Cardiac atrium fibroblast (primary cell): Measurements from ENCODE around the gene AGBL3. TPM values are rescaled to one million over a fixed set of nuclear protein-coding genes. Genes with fewer than 3 reads are reported as not detected.

Experiments
- total RNA-seq: library from RNA; depleted of rRNA; stranded (reverse); fragments of >200 nt; gene quantifications from 2 replicates; pipeline ENCODE4 v1.2.3, GENCODE V29; 2015

The AGBL3 gene
- total RNA-seq = under 0.01 TPM in 2 replicates

GRCh38 chr7:134986363-134987251 is at the start of gene AGBL3:
AGBL3 (plus strand) TSS chr7:134986508; CDS start chr7:134987934, 1,426 bp downstream.

GRCh38 chr7:135147899-135148721 is 161.8 kb downstream of the AGBL3 start, which contains the start of gene TMEM140:
TMEM140 (plus strand) TSS chr7:135148072; CDS start chr7:135164442, 16,370 bp downstream.

GRCh38 chr7:135170274-135170997 is 184.1 kb downstream of the AGBL3 start, which contains the start of gene CYREN:
CYREN (minus strand) TSS chr7:135170707; CDS start chr7:135168922, 1,785 bp downstream.

Other genes starting within 250 kb of the AGBL3 start
- 293 and 336 TPM in 2 replicates for gene CALD1, start 206.9 kb upstream of the AGBL3 start, total RNA-seq
- gene TMEM140, start 161.6 kb downstream of the AGBL3 start, total RNA-seq = 1.6 and 8.1 TPM in 2 replicates
- gene CYREN, start 184.2 kb downstream of the AGBL3 start, total RNA-seq = 30.7 and 32.7 TPM in 2 replicates
- gene WDR91, start 225.0 kb downstream of the AGBL3 start, total RNA-seq = 4.4 and 6.3 TPM in 2 replicates
- not detected in 2 replicates for gene STRA8, start 247.3 kb downstream of the AGBL3 start, total RNA-seq